Transverse colon (tissue), 4 donors: Measurements from ENCODE around the gene MRRF. TPM values are rescaled to one million over a fixed set of nuclear protein-coding genes. Genes with fewer than 3 reads are reported as not detected.

Experiments used
- DNase-seq: peaks from one replicate; pipeline ENCODE4 v3.0.0-alpha.2; 2019
- H3K27ac ChIP-seq, 4 donors: fragments of 200-600 bp; sonication (generic); 2 replicates each; pipeline ENCODE4 v1.5.1; 2016 to 2018; ENCODE audit warnings: inconsistent platforms in 4 of 4
- H3K27me3 ChIP-seq: fragments of 200-600 bp; sonication (generic); 2 replicates; pipeline ENCODE4 v1.5.1; 2017; ENCODE audit warnings: inconsistent platforms
- H3K36me3 ChIP-seq, 4 donors: fragments of 200-600 bp; sonication (generic); 2 replicates each; pipeline ENCODE4 v1.5.1; 2017 to 2019; ENCODE audit warnings: inconsistent platforms in 4 of 4
- H3K4me1 ChIP-seq, 4 donors: fragments of 200-600 bp; sonication (generic); 2 replicates each; pipeline ENCODE4 v1.5.1; 2017 to 2020; ENCODE audit warnings: inconsistent platforms in 4 of 4
- H3K4me3 ChIP-seq, 4 donors: fragments of 200-600 bp; sonication (generic); 1 replicate in 1 of 4; 2 replicates in 3 of 4; pipeline versions ENCODE4 v1.5.1 to v1.6.1; 2017 to 2019; ENCODE audit warnings: inconsistent platforms in 4 of 4
- H3K9me3 ChIP-seq, 2 donors: fragments of 200-600 bp; sonication (generic); 2 replicates each; pipeline ENCODE4 v1.5.1; 2017 to 2019; ENCODE audit warnings: inconsistent platforms in 2 of 2
- CTCF ChIP-seq, 5 experiments: fragments of 200-600 bp in 3 of 5; fragments of 450-650 bp in 2 of 5; sonication (generic) in 3 of 5; IDR thresholded peaks; 1 replicate in 2 of 5; 2 replicates in 3 of 5; pipeline ENCODE4 v1.5.1; 2016 to 2017; ENCODE audit warnings: antibody characterized with exemption in 5 of 5, inconsistent platforms in 3 of 5, mild to moderate bottlenecking in 2 of 5, moderate library complexity in 1 of 5
- EP300 ChIP-seq: sonication (generic); formaldehyde crosslinking; IDR thresholded peaks from one replicate; pipeline ENCODE4 v1.6.1; 2017; ENCODE audit warnings: antibody characterized with exemption, low read depth
- POLR2A ChIP-seq: fragments of 450-650 bp; IDR thresholded peaks from one replicate; pipeline ENCODE4 v1.6.1; 2016; ENCODE audit warnings: antibody characterized with exemption, mild to moderate bottlenecking, moderate library complexity
- POLR2AphosphoS5 ChIP-seq, 3 donors: sonication (generic); formaldehyde crosslinking; IDR thresholded peaks; one replicate each; pipeline ENCODE4 v1.6.1; 2016; ENCODE audit warnings: antibody characterized with exemption in 3 of 3
- WGBS, 2 donors: methylation state at CpG; one replicate each; pipeline ENCODE4 v1.1.5; 2018; ENCODE audit warnings: low coverage in 1 of 2; 5-methylcytosine and 5-hydroxymethylcytosine counted together
- in situ Hi-C, 4 donors: fragments of 200-750 bp; cut with MboI; loops; one replicate each; pipeline versions ENCODE4 v1.15.0 to v1.15.1; 2017; ENCODE audit warnings: low sequenced_read_pairs in 3 of 4, low pct_ligation_motif_present in 1 of 4, low pct_unique_long_range_greater_than_20kb in 1 of 4
- intact Hi-C: fragments of 100-400 bp; cut with DNase I; formaldehyde crosslinking; loops from one replicate; pipeline ENCODE4 v1.15.1; 2023; ENCODE audit warnings: low total_unique reads
- total RNA-seq, 4 donors: library from RNA; depleted of rRNA; stranded (reverse); fragments of >200 nt; gene quantifications; one replicate each; pipeline ENCODE4 v1.1.0, GENCODE V29; 2016

MRRF gene
- total RNA-seq, 4 donors from 2014 or later, result 46.0 to 142 (median 53.6) TPM

GRCh38 chr9:122254761-122255160, 9.9 kb upstream of the MRRF start:
- no peak for DNase-seq
- intact Hi-C loops (no loop called here), in situ Hi-C loops (no loop called here)
- no peak overlapping the region for H3K4me3 ChIP-seq
- peaks cover 0 to 36% (median 9%) of the 10 kb centered on the region in 4 donors for H3K36me3 ChIP-seq
- whole genome bisulfite sequencing, 2 donors, result 91 to 100% methylated on average over 3 of the region's 3 CpGs
- TF ChIP-seq CTCF (IDR thresholded peaks at IDR 0.05), result no peak
- TF ChIP-seq POLR2A, result no peak
- TF ChIP-seq EP300, result no peak
- TF ChIP-seq POLR2AphosphoS5 (IDR thresholded peaks at IDR 0.05), result no peak
- H3K4me1 ChIP-seq, result no peaks in the 10 kb centered on the region
- H3K9me3 ChIP-seq, result no peaks in the 10 kb centered on the region
- no peak overlapping the region for H3K27ac ChIP-seq
- H3K27me3 ChIP-seq, result no peaks in the 10 kb centered on the region

GRCh38 chr9:122256206-122256605, 8.5 kb upstream of the MRRF start:
- TF ChIP-seq EP300, result no peak
- TF ChIP-seq CTCF (IDR thresholded peaks at IDR 0.05), result no peak
- no peak for TF ChIP-seq POLR2A
- TF ChIP-seq POLR2AphosphoS5 (IDR thresholded peaks at IDR 0.05), result no peak
- H3K27ac ChIP-seq, result no peak overlapping the region
- in situ Hi-C loops, result no loop called here
- no peaks in the 10 kb centered on the region for H3K27me3 ChIP-seq
- peaks cover 0 to 40% (median 12%) of the 10 kb centered on the region in 4 donors for H3K36me3 ChIP-seq
- peaks cover 0 to under 1% (median 0%) of the 10 kb centered on the region in 4 donors for H3K4me1 ChIP-seq
- WGBS, 2 donors, result 92% methylated on average over 5 of the region's 5 CpGs
- H3K9me3 ChIP-seq, result no peaks in the 10 kb centered on the region
- H3K4me3 ChIP-seq, result no peak overlapping the region
- intact Hi-C loops, result no loop called here
- DNase-seq, result no peak

GRCh38 chr9:122258886-122259415, 5.7 kb upstream of the MRRF start:
- Histone ChIP-seq H3K36me3 (peaks cover 0 to 32% (median 9%) of the 10 kb centered on the region in 4 donors), H3K9me3 (no peaks in the 10 kb centered on the region), H3K27me3 (no peaks in the 10 kb centered on the region), H3K4me1 (peaks cover 11 to 27% (median 24%) of the 10 kb centered on the region in 4 donors), H3K27ac (no peak overlapping the region), H3K4me3 (no peak overlapping the region)
- WGBS, 2 donors, result 76 to 85% methylated on average over 2 of the region's 2 CpGs
- intact Hi-C loops (no loop called here), in situ Hi-C loops (no loop called here)
- no peak for TF ChIP-seq POLR2AphosphoS5 (IDR thresholded peaks at IDR 0.05)
- no peak for TF ChIP-seq CTCF (IDR thresholded peaks at IDR 0.05)
- no peak for TF ChIP-seq EP300
- TF ChIP-seq POLR2A, result no peak
- DNase-seq, result no peak

- DNase-seq, result peak; percentile 64
- Histone ChIP-seq H3K27ac (peak overlapping the region in 3 of 4 donors; percentile 21 to 34 (median 25)), H3K36me3 (peaks cover 0 to 32% (median 9%) of the 10 kb centered on the region in 4 donors), H3K4me3 (no peak overlapping the region), H3K4me1 (peaks cover 11 to 38% (median 34%) of the 10 kb centered on the region in 4 donors), H3K27me3 (no peaks in the 10 kb centered on the region), H3K9me3 (no peaks in the 10 kb centered on the region)
- intact Hi-C loops, result no loop called here
- WGBS, 2 donors, result 55 to 60% methylated on average over 1 of the region's 1 CpG
- in situ Hi-C loops, result no loop called here
- TF ChIP-seq EP300 (no peak), POLR2A (no peak), CTCF (IDR thresholded peaks at IDR 0.05) (no peak), POLR2AphosphoS5 (IDR thresholded peaks at IDR 0.05) (no peak)
Observed at GRCh38 chr9:122261469-122261881, 3.2 kb upstream of the MRRF start.
